NT2/D1 (cell line): ENCODE results near the gene MAGI1.

ENCODE experiments used
- DNase-seq: peaks from one replicate; pipeline ENCODE4 v3.0.0-alpha.2; 2011; ENCODE audit warnings: low read depth, low spot score
- H3K27me3 ChIP-seq: 2 replicates; pipeline ENCODE4 v1.6.0; 2011; ENCODE audit warnings: mild to moderate bottlenecking; ENCODE audit not compliant: insufficient read length, insufficient read depth
- H3K36me3 ChIP-seq: 2 replicates; pipeline ENCODE4 v1.6.1; 2011; ENCODE audit warnings: mild to moderate bottlenecking, low read length, mixed read lengths; ENCODE audit not compliant: insufficient read depth, insufficient read length
- H3K4me1 ChIP-seq: 2 replicates; pipeline ENCODE4 v1.5.1; 2011; ENCODE audit not compliant: insufficient read depth, insufficient read length
- H3K4me3 ChIP-seq: 2 replicates; pipeline ENCODE4 v1.5.1; 2011; ENCODE audit warnings: low read depth; ENCODE audit not compliant: insufficient read length
- H3K9ac ChIP-seq: 2 replicates; pipeline ENCODE4 v1.6.0; 2011; ENCODE audit warnings: low read depth; ENCODE audit not compliant: insufficient read length
- H3K9me3 ChIP-seq: 2 replicates; pipeline ENCODE4 v1.5.1; 2011; ENCODE audit warnings: mild to moderate bottlenecking, low read length; ENCODE audit not compliant: insufficient read depth
- SUZ12 ChIP-seq: IDR thresholded peaks from 2 replicates; pipeline ENCODE4 v1.6.1; 2011; ENCODE audit not compliant: insufficient read length, insufficient read depth; ENCODE audit errors: extremely low read depth
- YY1 ChIP-seq: IDR thresholded peaks from 2 replicates; pipeline ENCODE4 v1.6.1; 2011; ENCODE audit not compliant: insufficient read length, insufficient read depth
- ZNF274 ChIP-seq: IDR thresholded peaks from 2 replicates; pipeline ENCODE4 v1.6.1; 2011; ENCODE audit warnings: mild to moderate bottlenecking, low read depth, low read length

MAGI1 gene

DNA sequence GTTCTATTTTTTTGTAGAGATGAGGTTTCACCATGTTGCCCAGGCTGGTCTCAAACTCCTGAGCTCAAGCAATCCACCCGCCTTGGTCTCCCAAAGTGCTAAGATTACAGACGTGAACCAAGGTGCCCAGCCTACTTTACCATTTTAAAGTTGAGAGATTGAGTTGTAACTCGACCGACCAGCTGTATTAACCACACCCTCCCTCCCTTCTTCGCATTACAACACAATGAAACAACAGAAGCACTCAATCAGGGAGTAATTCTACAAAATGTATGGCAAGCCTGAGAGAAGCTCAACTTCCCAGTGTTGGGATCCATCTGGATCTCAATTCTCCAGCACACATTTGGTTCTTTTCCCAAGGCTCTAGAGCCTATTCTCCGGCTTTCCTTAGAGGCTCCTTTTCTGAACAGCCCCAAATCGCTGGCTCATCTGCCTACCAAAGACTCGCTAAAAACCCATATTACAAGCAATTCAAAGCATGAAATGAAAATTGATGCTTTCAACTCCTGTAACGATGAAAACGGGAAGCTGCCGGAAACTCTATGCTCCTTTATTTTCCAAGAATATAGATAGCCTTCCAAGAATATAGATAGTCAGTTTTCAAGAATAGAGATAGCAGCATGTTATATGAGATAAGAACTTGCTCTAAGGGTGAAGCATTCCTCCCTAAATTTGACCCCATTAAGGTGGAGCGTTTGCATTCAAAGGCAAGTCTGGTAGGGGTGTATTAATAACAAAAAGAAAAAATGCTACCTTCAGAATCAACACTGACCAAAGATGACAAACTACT is 450.9 kb downstream of the MAGI1 start:
- Histone ChIP-seq H3K9ac (no peak overlapping the region), H3K4me3 (no peak overlapping the region), H3K9me3 (no peaks in the 10 kb centered on the region), H3K4me1 (no peaks in the 10 kb centered on the region), H3K27me3 (no peaks in the 10 kb centered on the region), H3K36me3 (no peaks in the 10 kb centered on the region)
- DNase-seq, result no peak
- TF ChIP-seq ZNF274 (no peak), YY1 (no peak), SUZ12 (no peak)

GRCh38 chr3:65584913-65585312 is 453.8 kb downstream of the MAGI1 start:
- no peak for DNase-seq
- no peak overlapping the region for H3K9ac ChIP-seq
- no peaks in the 10 kb centered on the region for H3K27me3 ChIP-seq
- H3K36me3 ChIP-seq, result no peaks in the 10 kb centered on the region
- H3K9me3 ChIP-seq, result no peaks in the 10 kb centered on the region
- H3K4me3 ChIP-seq, result no peak overlapping the region
- no peaks in the 10 kb centered on the region for H3K4me1 ChIP-seq
- no peak for TF ChIP-seq YY1
- TF ChIP-seq SUZ12, result no peak
- TF ChIP-seq ZNF274, result no peak

DNA sequence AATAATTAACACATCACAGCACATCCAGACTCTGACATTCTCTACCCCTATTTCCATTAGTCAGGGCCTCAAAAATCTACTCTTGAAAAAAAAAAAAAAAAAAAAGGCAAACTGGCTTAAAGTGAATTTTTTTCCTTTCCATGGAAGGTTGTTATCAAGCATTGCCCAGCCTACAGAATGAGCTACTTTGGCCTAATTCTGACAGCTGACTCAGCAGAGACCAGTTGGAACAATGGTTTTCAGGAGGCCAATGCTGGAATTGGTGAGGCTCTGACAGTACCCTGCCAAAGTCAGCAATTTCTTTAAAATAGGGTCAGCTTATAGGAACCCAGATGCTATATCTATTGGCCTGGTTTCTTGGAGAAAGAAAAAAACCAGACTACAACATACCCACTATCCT is 454.7 kb downstream of the MAGI1 start:
- Histone ChIP-seq H3K9me3 (no peaks in the 10 kb centered on the region), H3K9ac (no peak overlapping the region), H3K4me1 (no peaks in the 10 kb centered on the region), H3K36me3 (no peaks in the 10 kb centered on the region), H3K27me3 (no peaks in the 10 kb centered on the region), H3K4me3 (no peak overlapping the region)
- TF ChIP-seq ZNF274, result no peak
- no peak for TF ChIP-seq YY1
- TF ChIP-seq SUZ12, result no peak
- DNase-seq, result no peak

- Histone ChIP-seq H3K4me3 (no peak overlapping the region), H3K9ac (no peak overlapping the region), H3K36me3 (no peaks in the 10 kb centered on the region), H3K4me1 (no peaks in the 10 kb centered on the region), H3K9me3 (no peaks in the 10 kb centered on the region), H3K27me3 (no peaks in the 10 kb centered on the region)
- TF ChIP-seq ZNF274, result no peak
- no peak for TF ChIP-seq SUZ12
- no peak for TF ChIP-seq YY1
- no peak for DNase-seq
Observed at GRCh38 chr3:65583188-65583587, 455.5 kb downstream of the MAGI1 start.

DNA sequence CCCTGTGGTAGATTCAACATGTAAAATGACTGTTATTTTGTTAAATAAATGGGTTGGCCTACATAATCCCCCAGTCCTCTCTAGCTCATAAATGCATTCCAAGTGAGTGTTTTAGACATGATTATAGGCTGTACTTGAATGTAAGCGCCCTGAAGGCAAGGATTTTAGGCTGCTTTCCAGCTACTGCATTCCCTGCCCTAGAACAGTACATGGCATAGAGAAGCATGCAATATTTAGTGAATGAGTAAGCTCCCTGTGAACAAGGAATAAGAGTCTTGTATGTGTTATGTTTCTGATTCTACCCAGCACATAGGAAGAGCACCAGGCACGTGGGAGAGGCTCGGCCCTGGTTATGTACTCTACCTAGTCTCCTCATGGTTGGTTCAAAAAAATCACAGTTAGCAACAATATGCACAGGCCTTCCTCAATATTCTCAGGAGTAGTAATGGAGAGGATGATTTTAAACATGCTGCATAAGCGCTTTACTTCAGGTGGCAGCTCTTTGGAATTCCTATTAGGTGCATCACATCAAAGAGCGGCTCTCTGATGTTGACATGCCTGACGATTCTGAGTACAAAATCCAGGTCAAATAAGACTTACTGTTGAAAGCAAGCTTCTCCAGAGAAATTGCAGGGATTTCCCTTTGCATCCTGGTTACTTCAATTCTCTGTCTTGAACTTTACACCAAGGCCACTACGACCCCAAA is 456.6 kb downstream of the MAGI1 start:
- DNase-seq, result no peak
- no peak overlapping the region for H3K4me3 ChIP-seq
- H3K36me3 ChIP-seq, result no peaks in the 10 kb centered on the region
- H3K9ac ChIP-seq, result no peak overlapping the region
- H3K9me3 ChIP-seq, result no peaks in the 10 kb centered on the region
- H3K4me1 ChIP-seq, result no peaks in the 10 kb centered on the region
- H3K27me3 ChIP-seq, result no peaks in the 10 kb centered on the region
- no peak for TF ChIP-seq YY1
- no peak for TF ChIP-seq SUZ12
- TF ChIP-seq ZNF274, result no peak

- TF ChIP-seq ZNF274 (no peak), YY1 (no peak), SUZ12 (no peak)
- H3K36me3 ChIP-seq, result no peaks in the 10 kb centered on the region
- no peak overlapping the region for H3K4me3 ChIP-seq
- no peaks in the 10 kb centered on the region for H3K27me3 ChIP-seq
- H3K9me3 ChIP-seq, result no peaks in the 10 kb centered on the region
- no peak overlapping the region for H3K9ac ChIP-seq
- no peaks in the 10 kb centered on the region for H3K4me1 ChIP-seq
- no peak for DNase-seq
Observed at GRCh38 chr3:65581313-65581712, 457.4 kb downstream of the MAGI1 start.

DNA sequence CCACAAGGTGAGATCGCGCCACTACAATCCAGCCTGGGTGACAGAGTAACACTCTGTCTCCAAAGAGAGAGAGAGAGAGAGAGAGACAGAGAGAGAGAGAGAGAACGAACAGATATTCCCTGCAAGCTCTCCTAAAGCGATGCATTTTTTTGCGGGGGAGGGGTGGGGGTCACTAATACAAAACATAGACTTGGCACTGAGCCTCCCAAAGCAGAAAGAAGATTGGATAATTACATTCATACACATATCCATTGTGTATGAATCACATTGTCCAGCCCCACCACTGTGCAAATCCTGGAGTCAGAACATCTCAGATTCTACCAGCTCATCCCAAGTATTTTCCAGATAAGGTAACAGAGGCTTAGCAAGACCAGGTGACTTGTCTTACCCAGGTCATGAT is 459.9 kb downstream of the MAGI1 start:
- H3K4me3 ChIP-seq, result no peak overlapping the region
- TF ChIP-seq ZNF274 (no peak), SUZ12 (no peak), YY1 (no peak)
- no peaks in the 10 kb centered on the region for H3K36me3 ChIP-seq
- no peaks in the 10 kb centered on the region for H3K9me3 ChIP-seq
- no peaks in the 10 kb centered on the region for H3K27me3 ChIP-seq
- no peaks in the 10 kb centered on the region for H3K4me1 ChIP-seq
- no peak for DNase-seq
- no peak overlapping the region for H3K9ac ChIP-seq
